K562 (cell line): ENCODE measurements around the gene PGM2L1. TPM values are rescaled to one million over a fixed set of nuclear protein-coding genes. Genes with fewer than 3 reads are reported as not detected.

Source experiments
- ATAC-seq: fragments of 200-7000 bp; cut with Tn5 transposase; 3 replicates; pipeline ENCODE4 v1.9.1; 2020; ENCODE audit warnings: moderate library complexity
- BruUV-seq: library from RNA; stranded (reverse); fragments of 400-500 nt; replicated peaks from 2 replicates; lab custom pipeline; 2021; lab: Mats Ljungman, UMichigan
- CTCF ChIA-PET: fragments of 300-600 bp; formaldehyde crosslinking; extraction: SDS; loops from one replicate; lab custom pipeline; 2021; ENCODE audit warnings: low intra/inter-chr PET ratio; lab: Yijun Ruan, JAX
- POLR2A ChIA-PET: fragments of 300-600, 350-650 bp; sonication (Branson Sonifier 250); formaldehyde crosslinking; extraction: SDS; loops from one replicate; lab custom pipeline; 2021; ENCODE audit warnings: antibody characterized with exemption, inconsistent platforms; lab: Yijun Ruan, JAX
- DNase-seq, 4 experiments: peaks; one replicate each; pipeline versions ENCODE4 v3.0.0 to v3.0.0-alpha.2; 2011 to 2018; ENCODE audit warnings: low spot score in 3 of 4, mixed read lengths in 3 of 4; ENCODE audit errors: extremely low read depth in 1 of 4
- FAIRE-seq: peaks from 2 replicates; lab custom pipeline; 2011; peaks lifted over from hg19 to GRCh38; lab: Jason Lieb, UNC
- H2AFZ ChIP-seq: 2 replicates; pipeline ENCODE4 v1.6.0; 2011; ENCODE audit warnings: low read depth, low read length, control low read depth, inconsistent platforms
- H3K27ac ChIP-seq: fragments of 200-600 bp; 3 replicates; pipeline ENCODE4 v1.8.0; 2011; ENCODE audit warnings: low read depth, mild to moderate bottlenecking, control low read depth, inconsistent platforms, low read length, moderate library complexity, mixed read lengths; ENCODE audit errors: extremely low read depth
- H3K27me3 ChIP-seq, 2 experiments: fragments of 300-600 bp in 1 of 2; 2 replicates in 1 of 2; 3 replicates in 1 of 2; pipeline versions ENCODE4 v1.6.0 to v1.8.0; 2011; ENCODE audit warnings: inconsistent platforms in 2 of 2, low read length in 2 of 2, mild to moderate bottlenecking in 1 of 2, mixed read lengths in 1 of 2, moderate library complexity in 1 of 2; ENCODE audit not compliant: control insufficient read depth in 2 of 2, insufficient read depth in 2 of 2
- H3K36me3 ChIP-seq: fragments of 300-600 bp; 3 replicates; pipeline ENCODE4 v1.8.0; 2011; ENCODE audit warnings: mild to moderate bottlenecking, low read length, inconsistent platforms; ENCODE audit not compliant: control insufficient read depth, insufficient read depth
- H3K4me1 ChIP-seq, 2 experiments: fragments of 200-600 bp in 1 of 2; replicated peaks in 1 of 2; 2 replicates in 1 of 2; 3 replicates in 1 of 2; pipeline versions ENCODE4 v1.5.1 to v1.8.0; 2011; ENCODE audit warnings: inconsistent platforms in 2 of 2, low read length in 2 of 2, mild to moderate bottlenecking in 1 of 2, mixed read lengths in 1 of 2, moderate library complexity in 1 of 2; ENCODE audit not compliant: control insufficient read depth in 2 of 2, insufficient read depth in 2 of 2
- H3K4me2 ChIP-seq: 2 replicates; pipeline ENCODE4 v1.6.1; 2011; ENCODE audit warnings: low read length, control low read depth, inconsistent platforms, mixed read lengths; ENCODE audit not compliant: insufficient read depth
- H3K4me3 ChIP-seq: fragments of 200-600 bp; sonication (generic), shearing (Covaris generic); 2 replicates; pipeline ENCODE4 v1.5.1; 2016; ENCODE audit warnings: control low read depth, inconsistent platforms
- H3K79me2 ChIP-seq: fragments of 200-600 bp; 3 replicates; pipeline ENCODE4 v1.8.0; 2011; ENCODE audit warnings: low read length, inconsistent platforms; ENCODE audit not compliant: control insufficient read depth, insufficient read depth
- H3K9ac ChIP-seq, 2 experiments: 2 replicates each; pipeline versions ENCODE4 v1.6.0 to v1.6.1; 2011; ENCODE audit warnings: low read depth in 2 of 2, low read length in 2 of 2, control low read depth in 1 of 2, inconsistent platforms in 1 of 2, mild to moderate bottlenecking in 1 of 2, mixed read lengths in 1 of 2; ENCODE audit not compliant: insufficient read depth in 1 of 2
- H3K9me1 ChIP-seq: one replicate; pipeline ENCODE4 v1.6.0; 2011; ENCODE audit warnings: inconsistent platforms, mild to moderate bottlenecking, low read length, moderate library complexity; ENCODE audit not compliant: control insufficient read depth, insufficient read depth
- H3K9me3 ChIP-seq: replicated peaks from 2 replicates; pipeline ENCODE4 v1.5.1; 2011; ENCODE audit warnings: low read depth, low read length, inconsistent platforms; ENCODE audit not compliant: control insufficient read depth, insufficient read depth
- H4K20me1 ChIP-seq: replicated peaks from 2 replicates; pipeline ENCODE4 v1.6.1; 2011; ENCODE audit warnings: low read length, inconsistent platforms, mixed read lengths; ENCODE audit not compliant: control insufficient read depth, insufficient read depth
- CEBPB ChIP-seq: fragments of 450-650 bp; IDR thresholded peaks from 2 replicates; pipeline ENCODE4 v1.6.1; 2016; ENCODE audit warnings: missing genetic modification characterization, missing compliant biosample characterization
- CREBBP ChIP-seq: IDR thresholded peaks from one replicate; pipeline ENCODE4 v1.6.1; 2012; ENCODE audit warnings: low read depth, mild to moderate bottlenecking, control low read depth, inconsistent platforms, low read length
- EHMT2 ChIP-seq: fragments of 450-650 bp; IDR thresholded peaks from 2 replicates; pipeline ENCODE4 v1.6.1; 2018; ENCODE audit warnings: antibody characterized with exemption
- GABPB1 ChIP-seq: sonication (generic); formaldehyde crosslinking; IDR thresholded peaks from 2 replicates; pipeline ENCODE4 v1.8.0; 2022; ENCODE audit warnings: mild to moderate bottlenecking, missing genetic modification reagents
- GTF2F1 ChIP-seq: IDR thresholded peaks from 2 replicates; pipeline ENCODE4 v1.6.1; 2011; ENCODE audit warnings: low read depth, low read length, improper control_type of control experiment
- HLTF ChIP-seq: fragments of 450-650 bp; IDR thresholded peaks from 2 replicates; pipeline ENCODE4 v1.6.1; 2016
- NONO ChIP-seq, 2 experiments: fragments of 200-400 bp in 1 of 2; fragments of 450-650 bp in 1 of 2; formaldehyde crosslinking in 1 of 2; IDR thresholded peaks; 2 replicates each; pipeline ENCODE4 v1.6.1; 2017; ENCODE audit warnings: low read depth in 2 of 2, mild to moderate bottlenecking in 2 of 2, moderate library complexity in 2 of 2, low read length in 1 of 2
- RHOXF2B ChIP-seq: fragments of 250-450 bp; sonication (Bioruptor Pico); conservative IDR thresholded peaks from 2 replicates; pipeline ENCODE4 v1.5.1; 2021
- RNF2 ChIP-seq: sonication (generic); IDR thresholded peaks from 2 replicates; pipeline ENCODE4 v1.6.1; 2016
- RNF219 ChIP-seq: fragments of 250-450 bp; sonication (Bioruptor Pico); IDR thresholded peaks from 2 replicates; pipeline ENCODE4 v1.5.0; 2022; ENCODE audit warnings: mild to moderate bottlenecking
- RUNX1 ChIP-seq: sonication (generic); IDR thresholded peaks from 2 replicates; pipeline ENCODE4 v1.6.1; 2016; ENCODE audit warnings: antibody characterized with exemption, low read depth
- SPI1 ChIP-seq: IDR thresholded peaks from 2 replicates; pipeline ENCODE4 v1.6.1; 2011; ENCODE audit warnings: low read depth, low read length, control low read depth, borderline replicate concordance
- ZNF121 ChIP-seq: sonication (generic); formaldehyde crosslinking; conservative IDR thresholded peaks from 2 replicates; pipeline ENCODE4 v1.8.0; 2022; ENCODE audit warnings: missing genetic modification reagents
- ZNF384 ChIP-seq: IDR thresholded peaks from 2 replicates; pipeline ENCODE4 v1.6.1; 2012; ENCODE audit warnings: low read depth, low read length, improper control_type of control experiment
- WGBS: fragments of 100-300 bp; shearing (Covaris generic); methylation state at CpG from one replicate; pipeline ENCODE4 v1.1.6; 2016; ENCODE audit warnings: low coverage, mixed read lengths; ENCODE audit not compliant: insufficient coverage; ENCODE audit errors: missing lambda C conversion rate; 5-methylcytosine and 5-hydroxymethylcytosine counted together
- in situ Hi-C: fragments of 300-500 bp; cut with MboI; formaldehyde crosslinking; loops from 4 replicates; pipeline ENCODE4 v1.15.0; 2018; ENCODE audit warnings: inconsistent platforms, mixed read lengths
- intact Hi-C: fragments of 100-400 bp; cut with micrococcal nuclease; formaldehyde crosslinking; loops from 2 replicates; pipeline ENCODE4 v1.14.2; 2022
- polyA plus RNA-seq, 8 experiments: library from polyadenylated mRNA; depleted of rRNA in 4 of 8; stranded (reverse) in 5 of 8; unstranded in 3 of 8; fragments of >200 nt; fragmentation: Nextera tagmentation in 2 of 8; fragmentation: Illumina TruSeq in 1 of 8; extraction: Ambion mirVana in 2 of 8; extraction: Trizol in 1 of 8; gene quantifications; 2 replicates each; pipeline versions ENCODE4 v1.2.1 to v1.2.3, GENCODE V29; 2011 to 2014; ENCODE audit warnings: inconsistent platforms in 1 of 8, missing spikeins in 1 of 8
- total RNA-seq, 7 experiments: library from RNA; depleted of rRNA in 6 of 7; stranded (reverse); fragments of >200 nt in 6 of 7; fragmentation: Illumina TruSeq in 2 of 7; extraction: Trizol in 2 of 7; gene quantifications; 2 replicates each; pipeline versions ENCODE4 v1.2.1 to v1.2.3, GENCODE V29; 2011 to 2021; ENCODE audit warnings: low replicate concordance in 1 of 7
- TF ChIP-seq, protein P1 (sequence below): fragments of 450-650 bp; formaldehyde crosslinking; IDR thresholded peaks from 2 replicates; pipeline ENCODE4 v1.4.0; 2020; ENCODE audit warnings: mild to moderate bottlenecking, moderate library complexity

Gene PGM2L1
- total and polyA plus RNA-seq, 9 of the 15 experiments (the other 6 are each of a cell fraction or from before 2014, with no cell fraction given) = 0.32 to 0.95 (median 0.63) TPM

GRCh38 chr11:74366576-74366975 lies 31.7 kb downstream of the PGM2L1 start:
- Histone ChIP-seq H3K9me3 (no peaks in the 10 kb centered on the region), H3K79me2 (no peaks in the 10 kb centered on the region), H3K4me2 (no peak overlapping the region), H4K20me1 (no peaks in the 10 kb centered on the region; the same call in 1 of the 2 replicates), H3K36me3 (no peaks in the 10 kb centered on the region), H3K4me3 (no peak overlapping the region), H2AFZ (no peak overlapping the region), H3K4me1 (no peaks in the 10 kb centered on the region), H3K27me3 (no peaks in the 10 kb centered on the region), H3K9ac (no peak overlapping the region), H3K27ac (no peak overlapping the region), H3K9me1 (no peaks in the 10 kb centered on the region)
- ATAC-seq (no peak), DNase-seq (no peak), FAIRE-seq (no peak)
- intact Hi-C loops (no loop called here), in situ Hi-C loops (no loop called here)
- 22% methylated on average over 2 of the region's 2 CpGs for WGBS
- POLR2A ChIA-PET = no interaction called here
- no TSS peak for BruUV-seq
- CTCF ChIA-PET = no interaction called here
- TF ChIP-seq CEBPB (tag) (no peak), EHMT2 (no peak), ZNF384 (no peak), GTF2F1 (no peak), NONO (IDR thresholded peaks at IDR 0.05; ENCODE audit: low read depth in 2 of 2, low read length in 1 of 2) (no peak), RNF219 (CRISPR knock-in tag) (no peak), RNF2 (no peak), RHOXF2B (CRISPR knock-in tag) (no peak), HLTF (no peak), ZNF121 (no peak), GABPB1 (no peak), CREBBP (no peak), RUNX1 (no peak), SPI1 (no peak)
- TF ChIP-seq, protein P1, sequence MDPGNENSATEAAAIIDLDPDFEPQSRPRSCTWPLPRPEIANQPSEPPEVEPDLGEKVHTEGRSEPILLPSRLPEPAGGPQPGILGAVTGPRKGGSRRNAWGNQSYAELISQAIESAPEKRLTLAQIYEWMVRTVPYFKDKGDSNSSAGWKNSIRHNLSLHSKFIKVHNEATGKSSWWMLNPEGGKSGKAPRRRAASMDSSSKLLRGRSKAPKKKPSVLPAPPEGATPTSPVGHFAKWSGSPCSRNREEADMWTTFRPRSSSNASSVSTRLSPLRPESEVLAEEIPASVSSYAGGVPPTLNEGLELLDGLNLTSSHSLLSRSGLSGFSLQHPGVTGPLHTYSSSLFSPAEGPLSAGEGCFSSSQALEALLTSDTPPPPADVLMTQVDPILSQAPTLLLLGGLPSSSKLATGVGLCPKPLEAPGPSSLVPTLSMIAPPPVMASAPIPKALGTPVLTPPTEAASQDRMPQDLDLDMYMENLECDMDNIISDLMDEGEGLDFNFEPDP (CRISPR knock-in tag) = no peak
